Endometrial microvascular endothelial cells (primary cell): ENCODE results near the gene PDCD7. TPM values are rescaled to one million over a fixed set of nuclear protein-coding genes. Genes with fewer than 3 reads are reported as not detected.
"Not testable (repeated sequence)": the region's sequence is repeated elsewhere in the genome, so short reads cannot be mapped to it uniquely, and the experiment has no call there.

Source experiments
- in situ Hi-C: cut with HindIII; loops from 2 replicates; pipeline ENCODE4 v1.10.0; 2017; ENCODE audit warnings: low sequenced_read_pairs, low pct_unique_long_range_greater_than_20kb; ENCODE audit errors: inconsistent ontology term
- total RNA-seq: library from RNA; depleted of rRNA; stranded (reverse); fragments of >200 nt; gene quantifications from one replicate; pipeline ENCODE4 v1.2.3, GENCODE V29; 2015; ENCODE audit errors: inconsistent ontology term

Gene PDCD7
- total RNA-seq, 1 donor from 2014 or later = 13.3 TPM

GRCh38 chr15:65081270-65081669 is 52.3 kb downstream of the PDCD7 start:
- in situ Hi-C loops = no loop called here

GRCh38 chr15:65079580-65079979 is 54.0 kb downstream of the PDCD7 start:
- in situ Hi-C loops = no loop called here

- in situ Hi-C loops = no loop called here
Measured at GRCh38 chr15:65077981-65078352, 55.6 kb downstream of the PDCD7 start.

GRCh38 chr15:65077291-65077980 is 56.2 kb downstream of the PDCD7 start:
- in situ Hi-C loops = no loop called here

GRCh38 chr15:65076486-65077290 is 56.9 kb downstream of the PDCD7 start, which contains the start of gene KBTBD13:
Gene KBTBD13 (plus strand): TSS chr15:65076746. CDS start chr15:65076816, 70 bp downstream.
- in situ Hi-C loops = no loop called here

GRCh38 chr15:65075607-65076395 is 57.8 kb downstream of the PDCD7 start:
- in situ Hi-C loops = not testable (repeated sequence)

- in situ Hi-C loops = not testable (repeated sequence)
Measured at GRCh38 chr15:65074946-65075345, 58.7 kb downstream of the PDCD7 start.

GRCh38 chr15:65072617-65073016 is 61.0 kb downstream of the PDCD7 start:
- in situ Hi-C loops = no loop called here

- in situ Hi-C loops = no loop called here
Measured at GRCh38 chr15:65072027-65072426, 61.6 kb downstream of the PDCD7 start.

GRCh38 chr15:65071381-65071811 is 62.2 kb downstream of the PDCD7 start:
- in situ Hi-C loops = no loop called here

GRCh38 chr15:65069779-65070546 is 63.6 kb downstream of the PDCD7 start:
- in situ Hi-C loops = no loop called here

- in situ Hi-C loops = no loop called here
Measured at GRCh38 chr15:65069179-65069578, 64.4 kb downstream of the PDCD7 start.

GRCh38 chr15:65068403-65068788 is 65.2 kb downstream of the PDCD7 start:
- in situ Hi-C loops = no loop called here

- in situ Hi-C loops = no loop called here
Measured at GRCh38 chr15:65067645-65068402, 65.8 kb downstream of the PDCD7 start, which contains the start of gene RASL12. Gene RASL12 (minus strand): TSS chr15:65067991. CDS start chr15:65067835, 156 bp downstream.
